HepG2 (cell line): ENCODE measurements around the gene WDR11. TPM values are rescaled to one million over a fixed set of nuclear protein-coding genes. Genes with fewer than 3 reads are reported as not detected.
A peak's percentile ranks its signal among the peaks of the same experiment; 100 is the strongest.

Source experiments
- ASH2L ChIP-seq: fragments of 300-600, 200-600 bp; sonication (generic); IDR thresholded peaks from 2 replicates; pipeline ENCODE4 v1.7.0; 2017; ENCODE audit warnings: low read depth, mild to moderate bottlenecking, moderate library complexity, mixed read lengths, low read length; ENCODE audit not compliant: insufficient read length
- HNRNPH1 ChIP-seq: fragments of 200-400 bp; formaldehyde crosslinking; optimal IDR thresholded peaks from 2 replicates; pipeline ENCODE3; 2017; ENCODE audit warnings: mild to moderate bottlenecking, low read depth, low read length
- KDM5B ChIP-seq: sonication (generic); formaldehyde crosslinking; IDR thresholded peaks from 2 replicates; pipeline ENCODE4 v1.4.0; 2020; ENCODE audit warnings: missing genetic modification reagents, mild to moderate bottlenecking, borderline replicate concordance
- MIXL1 ChIP-seq: IDR thresholded peaks from 2 replicates; pipeline ENCODE4 v1.6.1; 2016
- PHF21A ChIP-seq: sonication (generic); formaldehyde crosslinking; IDR thresholded peaks from 2 replicates; pipeline ENCODE4 v1.5.0; 2020; ENCODE audit warnings: mild to moderate bottlenecking, missing genetic modification reagents
- POGZ ChIP-seq: sonication (generic); formaldehyde crosslinking; IDR thresholded peaks from 2 replicates; pipeline ENCODE4 v1.4.0; 2020; ENCODE audit warnings: mild to moderate bottlenecking, missing genetic modification reagents
- RARA ChIP-seq: IDR thresholded peaks from 2 replicates; pipeline ENCODE4 v1.6.1; 2016; ENCODE audit warnings: missing genetic modification reagents, missing compliant biosample characterization
- SAP130 ChIP-seq: IDR thresholded peaks from 2 replicates; pipeline ENCODE4 v1.6.1; 2016; ENCODE audit warnings: low read depth
- ZKSCAN8 ChIP-seq: IDR thresholded peaks from 2 replicates; pipeline ENCODE4 v1.6.1; 2016; ENCODE audit warnings: borderline replicate concordance, missing genetic modification reagents, missing compliant biosample characterization
- ZNF644 ChIP-seq: IDR thresholded peaks from 2 replicates; pipeline ENCODE4 v1.6.1; 2016; ENCODE audit warnings: low read depth
- ZNF672 ChIP-seq: sonication (generic); formaldehyde crosslinking; IDR thresholded peaks from 2 replicates; pipeline ENCODE4 v1.8.1; 2022; ENCODE audit warnings: missing genetic modification reagents
- ZNF766 ChIP-seq: sonication (generic); formaldehyde crosslinking; IDR thresholded peaks from 2 replicates; pipeline ENCODE4 v1.5.0; 2020; ENCODE audit warnings: missing genetic modification reagents, borderline replicate concordance
- ZUFSP ChIP-seq: sonication (generic); formaldehyde crosslinking; IDR thresholded peaks from 2 replicates; pipeline ENCODE4 v1.9.0; 2021; ENCODE audit warnings: missing genetic modification reagents, mild to moderate bottlenecking, borderline replicate concordance
- polyA plus RNA-seq, 8 experiments: library from polyadenylated mRNA; depleted of rRNA in 3 of 8; stranded (reverse) in 7 of 8; unstranded in 1 of 8; fragments of >200 nt; fragmentation: Illumina TruSeq in 4 of 8; extraction: Trizol in 4 of 8; gene quantifications; 2 replicates each; pipeline versions ENCODE4 v1.2.1 to v1.2.3, GENCODE V29; 2011 to 2016; ENCODE audit warnings: low read depth in 4 of 8, missing spikeins in 1 of 8, mixed read lengths in 1 of 8; ENCODE audit not compliant: insufficient read depth in 1 of 8
- total RNA-seq, 5 experiments: library from RNA; depleted of rRNA; stranded (reverse); fragments of >200 nt; fragmentation: Illumina TruSeq; extraction: Trizol; gene quantifications; 2 replicates each; pipeline ENCODE4 v1.2.3, GENCODE V29; 2016; ENCODE audit warnings: low read depth in 1 of 5
- TF ChIP-seq, protein P1 (sequence below): sonication (generic); formaldehyde crosslinking; IDR thresholded peaks from 2 replicates; pipeline ENCODE4 v1.5.1; 2020; ENCODE audit warnings: mild to moderate bottlenecking, moderate library complexity, missing genetic modification reagents
- TF ChIP-seq, protein P2 (sequence below): IDR thresholded peaks from 2 replicates; pipeline ENCODE4 v1.6.1; 2016; ENCODE audit warnings: low read depth
- TF ChIP-seq, protein P3 (sequence below): IDR thresholded peaks from 2 replicates; pipeline ENCODE4 v1.4.0; 2020; ENCODE audit warnings: mild to moderate bottlenecking, missing genetic modification reagents
- TF ChIP-seq, protein P4 (sequence below): sonication (generic); formaldehyde crosslinking; conservative IDR thresholded peaks from 2 replicates; pipeline ENCODE4 v1.4.0; 2020; ENCODE audit warnings: mild to moderate bottlenecking, missing genetic modification reagents, moderate library complexity

WDR11 gene
- total and polyA plus RNA-seq, 2 of the 13 experiments (the other 11 are each of a cell fraction or from before 2014, with no cell fraction given) = 38.0 to 45.2 TPM

GRCh38 chr10:120841522-120842189, 9.5 kb upstream of the WDR11 start (continued):
- TF ChIP-seq, protein P1, sequence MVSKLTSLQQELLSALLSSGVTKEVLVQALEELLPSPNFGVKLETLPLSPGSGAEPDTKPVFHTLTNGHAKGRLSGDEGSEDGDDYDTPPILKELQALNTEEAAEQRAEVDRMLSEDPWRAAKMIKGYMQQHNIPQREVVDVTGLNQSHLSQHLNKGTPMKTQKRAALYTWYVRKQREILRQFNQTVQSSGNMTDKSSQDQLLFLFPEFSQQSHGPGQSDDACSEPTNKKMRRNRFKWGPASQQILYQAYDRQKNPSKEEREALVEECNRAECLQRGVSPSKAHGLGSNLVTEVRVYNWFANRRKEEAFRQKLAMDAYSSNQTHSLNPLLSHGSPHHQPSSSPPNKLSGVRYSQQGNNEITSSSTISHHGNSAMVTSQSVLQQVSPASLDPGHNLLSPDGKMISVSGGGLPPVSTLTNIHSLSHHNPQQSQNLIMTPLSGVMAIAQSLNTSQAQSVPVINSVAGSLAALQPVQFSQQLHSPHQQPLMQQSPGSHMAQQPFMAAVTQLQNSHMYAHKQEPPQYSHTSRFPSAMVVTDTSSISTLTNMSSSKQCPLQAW (CRISPR knock-in tag) = peak; percentile 55
- no peak for TF ChIP-seq KDM5B (CRISPR knock-in tag)
- TF ChIP-seq HNRNPH1 = no peak
- TF ChIP-seq ASH2L = peak; percentile 28
- TF ChIP-seq PHF21A (CRISPR knock-in tag) = peak; percentile 33; the same call in 1 of the 2 replicates
- peak; percentile 14; the same call in 1 of the 2 replicates for TF ChIP-seq POGZ (CRISPR knock-in tag)
- TF ChIP-seq ZNF644 (CRISPR knock-in tag) = peak; percentile 79
- TF ChIP-seq ZNF672 = no peak
- TF ChIP-seq, protein P2, sequence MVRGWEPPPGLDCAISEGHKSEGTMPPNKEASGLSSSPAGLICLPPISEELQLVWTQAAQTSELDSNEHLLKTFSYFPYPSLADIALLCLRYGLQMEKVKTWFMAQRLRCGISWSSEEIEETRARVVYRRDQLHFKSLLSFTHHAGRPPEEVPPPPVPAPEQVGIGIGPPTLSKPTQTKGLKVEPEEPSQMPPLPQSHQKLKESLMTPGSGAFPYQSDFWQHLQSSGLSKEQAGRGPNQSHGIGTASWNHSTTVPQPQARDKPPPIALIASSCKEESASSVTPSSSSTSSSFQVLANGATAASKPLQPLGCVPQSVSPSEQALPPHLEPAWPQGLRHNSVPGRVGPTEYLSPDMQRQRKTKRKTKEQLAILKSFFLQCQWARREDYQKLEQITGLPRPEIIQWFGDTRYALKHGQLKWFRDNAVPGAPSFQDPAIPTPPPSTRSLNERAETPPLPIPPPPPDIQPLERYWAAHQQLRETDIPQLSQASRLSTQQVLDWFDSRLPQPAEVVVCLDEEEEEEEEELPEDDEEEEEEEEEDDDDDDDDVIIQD (CRISPR knock-in tag) = peak; percentile 38; the same call in 1 of the 2 replicates
- no peak for TF ChIP-seq ZNF766 (CRISPR knock-in tag)
- TF ChIP-seq, protein P3, sequence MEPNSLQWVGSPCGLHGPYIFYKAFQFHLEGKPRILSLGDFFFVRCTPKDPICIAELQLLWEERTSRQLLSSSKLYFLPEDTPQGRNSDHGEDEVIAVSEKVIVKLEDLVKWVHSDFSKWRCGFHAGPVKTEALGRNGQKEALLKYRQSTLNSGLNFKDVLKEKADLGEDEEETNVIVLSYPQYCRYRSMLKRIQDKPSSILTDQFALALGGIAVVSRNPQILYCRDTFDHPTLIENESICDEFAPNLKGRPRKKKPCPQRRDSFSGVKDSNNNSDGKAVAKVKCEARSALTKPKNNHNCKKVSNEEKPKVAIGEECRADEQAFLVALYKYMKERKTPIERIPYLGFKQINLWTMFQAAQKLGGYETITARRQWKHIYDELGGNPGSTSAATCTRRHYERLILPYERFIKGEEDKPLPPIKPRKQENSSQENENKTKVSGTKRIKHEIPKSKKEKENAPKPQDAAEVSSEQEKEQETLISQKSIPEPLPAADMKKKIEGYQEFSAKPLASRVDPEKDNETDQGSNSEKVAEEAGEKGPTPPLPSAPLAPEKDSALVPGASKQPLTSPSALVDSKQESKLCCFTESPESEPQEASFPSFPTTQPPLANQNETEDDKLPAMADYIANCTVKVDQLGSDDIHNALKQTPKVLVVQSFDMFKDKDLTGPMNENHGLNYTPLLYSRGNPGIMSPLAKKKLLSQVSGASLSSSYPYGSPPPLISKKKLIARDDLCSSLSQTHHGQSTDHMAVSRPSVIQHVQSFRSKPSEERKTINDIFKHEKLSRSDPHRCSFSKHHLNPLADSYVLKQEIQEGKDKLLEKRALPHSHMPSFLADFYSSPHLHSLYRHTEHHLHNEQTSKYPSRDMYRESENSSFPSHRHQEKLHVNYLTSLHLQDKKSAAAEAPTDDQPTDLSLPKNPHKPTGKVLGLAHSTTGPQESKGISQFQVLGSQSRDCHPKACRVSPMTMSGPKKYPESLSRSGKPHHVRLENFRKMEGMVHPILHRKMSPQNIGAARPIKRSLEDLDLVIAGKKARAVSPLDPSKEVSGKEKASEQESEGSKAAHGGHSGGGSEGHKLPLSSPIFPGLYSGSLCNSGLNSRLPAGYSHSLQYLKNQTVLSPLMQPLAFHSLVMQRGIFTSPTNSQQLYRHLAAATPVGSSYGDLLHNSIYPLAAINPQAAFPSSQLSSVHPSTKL (CRISPR knock-in tag) = peak; percentile 77
- TF ChIP-seq RARA (CRISPR knock-in tag) = 0 out of 2 replicates have a peak, but pooled peaks have one; percentile 24
- TF ChIP-seq ZKSCAN8 (CRISPR knock-in tag) = no peak
- TF ChIP-seq, protein P4, sequence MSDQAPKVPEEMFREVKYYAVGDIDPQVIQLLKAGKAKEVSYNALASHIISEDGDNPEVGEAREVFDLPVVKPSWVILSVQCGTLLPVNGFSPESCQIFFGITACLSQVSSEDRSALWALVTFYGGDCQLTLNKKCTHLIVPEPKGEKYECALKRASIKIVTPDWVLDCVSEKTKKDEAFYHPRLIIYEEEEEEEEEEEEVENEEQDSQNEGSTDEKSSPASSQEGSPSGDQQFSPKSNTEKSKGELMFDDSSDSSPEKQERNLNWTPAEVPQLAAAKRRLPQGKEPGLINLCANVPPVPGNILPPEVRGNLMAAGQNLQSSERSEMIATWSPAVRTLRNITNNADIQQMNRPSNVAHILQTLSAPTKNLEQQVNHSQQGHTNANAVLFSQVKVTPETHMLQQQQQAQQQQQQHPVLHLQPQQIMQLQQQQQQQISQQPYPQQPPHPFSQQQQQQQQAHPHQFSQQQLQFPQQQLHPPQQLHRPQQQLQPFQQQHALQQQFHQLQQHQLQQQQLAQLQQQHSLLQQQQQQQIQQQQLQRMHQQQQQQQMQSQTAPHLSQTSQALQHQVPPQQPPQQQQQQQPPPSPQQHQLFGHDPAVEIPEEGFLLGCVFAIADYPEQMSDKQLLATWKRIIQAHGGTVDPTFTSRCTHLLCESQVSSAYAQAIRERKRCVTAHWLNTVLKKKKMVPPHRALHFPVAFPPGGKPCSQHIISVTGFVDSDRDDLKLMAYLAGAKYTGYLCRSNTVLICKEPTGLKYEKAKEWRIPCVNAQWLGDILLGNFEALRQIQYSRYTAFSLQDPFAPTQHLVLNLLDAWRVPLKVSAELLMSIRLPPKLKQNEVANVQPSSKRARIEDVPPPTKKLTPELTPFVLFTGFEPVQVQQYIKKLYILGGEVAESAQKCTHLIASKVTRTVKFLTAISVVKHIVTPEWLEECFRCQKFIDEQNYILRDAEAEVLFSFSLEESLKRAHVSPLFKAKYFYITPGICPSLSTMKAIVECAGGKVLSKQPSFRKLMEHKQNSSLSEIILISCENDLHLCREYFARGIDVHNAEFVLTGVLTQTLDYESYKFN = peak; percentile 85
- peak; percentile 59; the same call in 1 of the 2 replicates for TF ChIP-seq MIXL1 (CRISPR knock-in tag)
- TF ChIP-seq ZUFSP (CRISPR knock-in tag) = no peak
- TF ChIP-seq SAP130 (CRISPR knock-in tag) = peak; percentile 48
